HCT116 (cell line): Measurements from ENCODE around the gene ZMYND12. TPM values are rescaled to one million over a fixed set of nuclear protein-coding genes. Genes with fewer than 3 reads are reported as not detected.

Experiments used
- ATAC-seq: fragments of 200-7000 bp; cut with Tn5 transposase; 2 replicates; pipeline ENCODE4 v1.9.1; 2020; ENCODE audit warnings: mild to moderate bottlenecking, moderate library complexity
- BruUV-seq: library from RNA; stranded (reverse); fragments of 400-500 nt; replicated peaks from 2 replicates; lab custom pipeline; 2021; lab: Mats Ljungman, UMichigan
- CTCF ChIA-PET: fragments of 300-600 bp; sonication (Branson Sonifier 250); formaldehyde crosslinking; loops from one replicate; lab custom pipeline; 2021; ENCODE audit warnings: antibody characterized with exemption; lab: Charles Lee
- POLR2A ChIA-PET: fragments of 300-600, 350-600 bp; sonication (Branson Sonifier 250); formaldehyde crosslinking; loops from one replicate; lab custom pipeline; 2021; ENCODE audit warnings: antibody characterized with exemption; lab: Charles Lee
- RAD21 ChIA-PET, 2 experiments: fragments of 300-600 bp; sonication (Branson Sonifier 250); formaldehyde crosslinking; loops; one replicate each; lab custom pipeline; 2023; ENCODE audit warnings: low total read pairs in 2 of 2; ENCODE audit not compliant: uncharacterized antibody in 2 of 2, unreplicated experiment in 2 of 2, low non-redundant PET in 1 of 2; lab: Charles Lee
- DNase-seq: peaks from one replicate; pipeline ENCODE4 v3.0.0-alpha.2; 2010; ENCODE audit warnings: low read depth, low spot score
- H2AFZ ChIP-seq: fragments of 200-600 bp; shearing (Covaris generic), sonication (generic); 2 replicates; pipeline ENCODE4 v1.6.1; 2017; ENCODE audit warnings: low read depth, mixed run types, mixed read lengths, antibody characterized with exemption, low read length; ENCODE audit not compliant: poor library complexity, severe bottlenecking
- H3K27ac ChIP-seq: 2 replicates; pipeline ENCODE4 v1.5.1; 2012; ENCODE audit warnings: low read depth, low read length
- H3K27me3 ChIP-seq: fragments of 200-600 bp; sonication (generic); 2 replicates; pipeline ENCODE4 v1.6.1; 2016; ENCODE audit warnings: mixed run types, low read length, mixed read lengths; ENCODE audit not compliant: insufficient read depth
- H3K36me3 ChIP-seq, 2 experiments: fragments of 200-500 bp in 1 of 2; fragments of 200-600 bp in 1 of 2; sonication (Bioruptor generic) in 1 of 2; sonication (generic) in 1 of 2; 2 replicates each; pipeline versions ENCODE4 v1.5.1 to v1.6.1; 2014 to 2016; ENCODE audit warnings: low read length in 2 of 2, inconsistent platforms in 1 of 2, mixed read lengths in 1 of 2, mixed run types in 1 of 2; ENCODE audit not compliant: insufficient read depth in 2 of 2, control insufficient read depth in 1 of 2
- H3K4me1 ChIP-seq, 2 experiments: fragments of 200-600 bp in 1 of 2; sonication (generic) in 1 of 2; 2 replicates each; pipeline versions ENCODE4 v1.5.1 to v1.6.1; 2012 to 2017; ENCODE audit warnings: low read length in 2 of 2, inconsistent platforms in 1 of 2, mild to moderate bottlenecking in 1 of 2, mixed read lengths in 1 of 2, mixed run types in 1 of 2, moderate library complexity in 1 of 2; ENCODE audit not compliant: insufficient read depth in 2 of 2, control insufficient read depth in 1 of 2
- H3K4me2 ChIP-seq: fragments of 200-600 bp; sonication (generic); 2 replicates; pipeline ENCODE4 v1.6.1; 2017; ENCODE audit warnings: mixed run types, low read length, mixed read lengths
- H3K4me3 ChIP-seq, 2 experiments: fragments of 200-600 bp in 1 of 2; sonication (generic) in 1 of 2; replicated peaks in 1 of 2; 2 replicates each; pipeline ENCODE4 v1.5.1; 2011 to 2016; ENCODE audit warnings: low read length in 2 of 2, control low read depth in 1 of 2, low read depth in 1 of 2, mild to moderate bottlenecking in 1 of 2, mixed read lengths in 1 of 2, mixed run types in 1 of 2
- H3K79me2 ChIP-seq: fragments of 200-600 bp; sonication (generic); 2 replicates; pipeline ENCODE4 v1.6.1; 2017; ENCODE audit warnings: mild to moderate bottlenecking, mixed run types, low read length, moderate library complexity, mixed read lengths; ENCODE audit not compliant: insufficient read depth
- H3K9ac ChIP-seq: fragments of 200-600 bp; sonication (generic); 2 replicates; pipeline ENCODE4 v1.6.1; 2016; ENCODE audit warnings: low read length, mixed read lengths
- H3K9me2 ChIP-seq: fragments of 200-600 bp; sonication (generic), shearing (Covaris generic); 2 replicates; pipeline ENCODE4 v1.6.1; 2017; ENCODE audit warnings: mixed run types, mild to moderate bottlenecking, moderate library complexity; ENCODE audit not compliant: insufficient read depth
- H3K9me3 ChIP-seq, 2 experiments: fragments of 200-500 bp in 1 of 2; fragments of 200-600 bp in 1 of 2; sonication (Bioruptor generic) in 1 of 2; sonication (generic) in 1 of 2; 2 replicates each; pipeline ENCODE4 v1.6.1; 2014 to 2017; ENCODE audit warnings: low read length in 2 of 2, mixed read lengths in 2 of 2, inconsistent platforms in 1 of 2, low read depth in 1 of 2, mild to moderate bottlenecking in 1 of 2, mixed run types in 1 of 2, moderate library complexity in 1 of 2; ENCODE audit not compliant: control insufficient read depth in 1 of 2, insufficient read depth in 1 of 2
- H4K20me1 ChIP-seq: fragments of 200-600 bp; sonication (generic), shearing (Covaris generic); 2 replicates; pipeline ENCODE4 v1.6.1; 2017; ENCODE audit warnings: mixed run types, mild to moderate bottlenecking, moderate library complexity; ENCODE audit not compliant: insufficient read depth
- EGR1 ChIP-seq: IDR thresholded peaks from 2 replicates; pipeline ENCODE4 v1.6.1; 2012; ENCODE audit warnings: low read depth
- ELF1 ChIP-seq: IDR thresholded peaks from 2 replicates; pipeline ENCODE4 v1.6.1; 2012; ENCODE audit warnings: low read depth, borderline replicate concordance
- RAD21 ChIP-seq: IDR thresholded peaks from 2 replicates; pipeline ENCODE4 v1.6.1; 2012; ENCODE audit warnings: low read depth, mild to moderate bottlenecking
- SIN3A ChIP-seq: IDR thresholded peaks from 2 replicates; pipeline ENCODE4 v1.6.1; 2012; ENCODE audit warnings: low read depth
- SP1 ChIP-seq: IDR thresholded peaks from 2 replicates; pipeline ENCODE4 v1.6.1; 2012; ENCODE audit warnings: low read depth
- YY1 ChIP-seq: IDR thresholded peaks from 2 replicates; pipeline ENCODE4 v1.6.1; 2011; ENCODE audit warnings: low read length, low read depth, moderate library complexity, mild to moderate bottlenecking; ENCODE audit not compliant: insufficient replicate concordance; ENCODE audit errors: extremely low read depth
- ZFX ChIP-seq: fragments of 450-650 bp; IDR thresholded peaks from 2 replicates; pipeline ENCODE4 v1.6.1; 2017
- ZNF274 ChIP-seq: fragments of 200-500 bp; sonication (Bioruptor generic); IDR thresholded peaks from 2 replicates; pipeline ENCODE4 v1.6.1; 2014; ENCODE audit warnings: mild to moderate bottlenecking, low read depth, low read length, inconsistent platforms
- intact Hi-C: fragments of 100-400 bp; cut with micrococcal nuclease; formaldehyde crosslinking; loops from 2 replicates; pipeline ENCODE4 v1.10.0; 2022
- total RNA-seq: library from RNA; stranded (reverse); gene quantifications from one replicate; pipeline ENCODE4 v1.2.1, GENCODE V29; 2021; ENCODE audit not compliant: unreplicated experiment
- TF ChIP-seq, protein P1 (sequence below): IDR thresholded peaks from 2 replicates; pipeline ENCODE4 v1.6.1; 2012; ENCODE audit warnings: low read depth
- TF ChIP-seq, protein P2 (sequence below): IDR thresholded peaks from 2 replicates; pipeline ENCODE4 v1.6.1; 2011; ENCODE audit warnings: mild to moderate bottlenecking, low read length, moderate library complexity; ENCODE audit not compliant: insufficient replicate concordance; ENCODE audit errors: extremely low read depth
- TF ChIP-seq, protein P3 (sequence below): IDR thresholded peaks from 2 replicates; pipeline ENCODE4 v1.6.1; 2012

Gene ZMYND12
- total RNA-seq, 1 experiment from 2014 or later, result 0.25 TPM

DNA sequence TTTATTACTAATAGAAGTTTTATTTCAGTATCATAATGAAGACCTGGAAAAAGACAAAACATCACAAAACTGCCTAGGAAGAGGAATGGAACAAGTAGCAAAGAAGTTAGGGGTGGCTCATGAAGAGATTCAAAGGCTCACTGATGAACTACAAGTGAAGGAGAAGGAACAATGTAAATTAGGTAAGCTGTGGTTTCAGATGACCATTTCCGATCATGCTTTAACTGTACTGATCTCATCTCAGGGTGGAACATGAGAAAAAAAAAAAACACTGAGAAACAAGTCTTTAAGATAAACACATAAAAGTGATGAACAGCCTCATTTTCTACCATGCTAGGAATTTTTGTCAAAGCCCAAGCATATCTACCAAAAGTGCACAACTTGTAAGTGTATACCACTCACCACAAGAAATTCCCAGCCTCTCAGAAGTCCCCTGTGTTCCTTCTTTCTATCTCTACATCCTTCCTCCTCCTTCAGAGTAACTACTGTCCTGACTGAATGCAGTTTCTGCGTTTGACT, 26.9 kb upstream of the ZMYND12 start (continued):
- TF ChIP-seq, protein P1, sequence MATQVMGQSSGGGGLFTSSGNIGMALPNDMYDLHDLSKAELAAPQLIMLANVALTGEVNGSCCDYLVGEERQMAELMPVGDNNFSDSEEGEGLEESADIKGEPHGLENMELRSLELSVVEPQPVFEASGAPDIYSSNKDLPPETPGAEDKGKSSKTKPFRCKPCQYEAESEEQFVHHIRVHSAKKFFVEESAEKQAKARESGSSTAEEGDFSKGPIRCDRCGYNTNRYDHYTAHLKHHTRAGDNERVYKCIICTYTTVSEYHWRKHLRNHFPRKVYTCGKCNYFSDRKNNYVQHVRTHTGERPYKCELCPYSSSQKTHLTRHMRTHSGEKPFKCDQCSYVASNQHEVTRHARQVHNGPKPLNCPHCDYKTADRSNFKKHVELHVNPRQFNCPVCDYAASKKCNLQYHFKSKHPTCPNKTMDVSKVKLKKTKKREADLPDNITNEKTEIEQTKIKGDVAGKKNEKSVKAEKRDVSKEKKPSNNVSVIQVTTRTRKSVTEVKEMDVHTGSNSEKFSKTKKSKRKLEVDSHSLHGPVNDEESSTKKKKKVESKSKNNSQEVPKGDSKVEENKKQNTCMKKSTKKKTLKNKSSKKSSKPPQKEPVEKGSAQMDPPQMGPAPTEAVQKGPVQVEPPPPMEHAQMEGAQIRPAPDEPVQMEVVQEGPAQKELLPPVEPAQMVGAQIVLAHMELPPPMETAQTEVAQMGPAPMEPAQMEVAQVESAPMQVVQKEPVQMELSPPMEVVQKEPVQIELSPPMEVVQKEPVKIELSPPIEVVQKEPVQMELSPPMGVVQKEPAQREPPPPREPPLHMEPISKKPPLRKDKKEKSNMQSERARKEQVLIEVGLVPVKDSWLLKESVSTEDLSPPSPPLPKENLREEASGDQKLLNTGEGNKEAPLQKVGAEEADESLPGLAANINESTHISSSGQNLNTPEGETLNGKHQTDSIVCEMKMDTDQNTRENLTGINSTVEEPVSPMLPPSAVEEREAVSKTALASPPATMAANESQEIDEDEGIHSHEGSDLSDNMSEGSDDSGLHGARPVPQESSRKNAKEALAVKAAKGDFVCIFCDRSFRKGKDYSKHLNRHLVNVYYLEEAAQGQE, result no peak
- TF ChIP-seq SIN3A, result no peak
- TF ChIP-seq, protein P2, sequence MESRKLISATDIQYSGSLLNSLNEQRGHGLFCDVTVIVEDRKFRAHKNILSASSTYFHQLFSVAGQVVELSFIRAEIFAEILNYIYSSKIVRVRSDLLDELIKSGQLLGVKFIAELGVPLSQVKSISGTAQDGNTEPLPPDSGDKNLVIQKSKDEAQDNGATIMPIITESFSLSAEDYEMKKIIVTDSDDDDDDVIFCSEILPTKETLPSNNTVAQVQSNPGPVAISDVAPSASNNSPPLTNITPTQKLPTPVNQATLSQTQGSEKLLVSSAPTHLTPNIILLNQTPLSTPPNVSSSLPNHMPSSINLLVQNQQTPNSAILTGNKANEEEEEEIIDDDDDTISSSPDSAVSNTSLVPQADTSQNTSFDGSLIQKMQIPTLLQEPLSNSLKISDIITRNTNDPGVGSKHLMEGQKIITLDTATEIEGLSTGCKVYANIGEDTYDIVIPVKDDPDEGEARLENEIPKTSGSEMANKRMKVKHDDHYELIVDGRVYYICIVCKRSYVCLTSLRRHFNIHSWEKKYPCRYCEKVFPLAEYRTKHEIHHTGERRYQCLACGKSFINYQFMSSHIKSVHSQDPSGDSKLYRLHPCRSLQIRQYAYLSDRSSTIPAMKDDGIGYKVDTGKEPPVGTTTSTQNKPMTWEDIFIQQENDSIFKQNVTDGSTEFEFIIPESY, result no peak
- TF ChIP-seq, all 23 proteins: peak for 0

DNA sequence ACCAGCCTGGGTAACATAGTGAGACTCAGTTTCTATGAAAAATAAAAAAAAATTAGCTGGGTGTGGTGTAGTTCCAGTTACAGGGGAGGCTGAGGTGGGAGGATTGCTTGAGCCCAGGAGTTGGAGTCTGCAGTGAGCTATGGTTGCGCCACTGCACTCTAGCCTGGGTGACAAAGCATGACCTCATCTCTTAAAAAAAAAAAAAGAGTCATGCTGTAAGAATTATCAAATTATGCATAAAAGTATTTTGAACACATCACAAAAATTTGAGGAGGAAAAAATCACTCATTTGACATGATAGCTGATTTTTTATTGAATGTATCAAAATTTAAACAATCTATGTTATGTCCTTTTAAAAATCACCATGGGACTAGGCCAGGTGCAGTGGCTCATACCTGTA, 25.1 kb upstream of the ZMYND12 start:
- Histone ChIP-seq H3K79me2 (no peaks in the 10 kb centered on the region), H3K27me3 (no peaks in the 10 kb centered on the region), H4K20me1 (no peaks in the 10 kb centered on the region), H2AFZ (no peak overlapping the region), H3K9ac (no peak overlapping the region), H3K9me2 (no peaks in the 10 kb centered on the region; the same call in 1 of the 2 replicates), H3K9me3 (no peaks in the 10 kb centered on the region), H3K36me3 (no peaks in the 10 kb centered on the region), H3K4me2 (no peak overlapping the region), H3K27ac (no peak overlapping the region), H3K4me3 (no peak overlapping the region), H3K4me1 (peaks cover 0 to 10% of the 10 kb centered on the region in 2 experiments; a peak in 2 of 4 replicates)
- ATAC-seq (no peak), DNase-seq (no peak)
- ChIA-PET CTCF (no interaction called here), POLR2A (no interaction called here), RAD21 (no interaction called here)
- intact Hi-C loops, result no loop called here
- no TSS peak for BruUV-seq
- TF ChIP-seq ZFX (no peak), ELF1 (no peak), YY1 (no peak), EGR1 (no peak), RAD21 (no peak), ZNF274 (no peak), SP1 (no peak)
- TF ChIP-seq, protein P3, sequence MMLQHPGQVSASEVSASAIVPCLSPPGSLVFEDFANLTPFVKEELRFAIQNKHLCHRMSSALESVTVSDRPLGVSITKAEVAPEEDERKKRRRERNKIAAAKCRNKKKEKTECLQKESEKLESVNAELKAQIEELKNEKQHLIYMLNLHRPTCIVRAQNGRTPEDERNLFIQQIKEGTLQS, result no peak
- TF ChIP-seq, protein P2, result no peak
- TF ChIP-seq, protein P1, result no peak
